HCT116 (cell line): Measurements from ENCODE around the gene DNM2. TPM values are rescaled to one million over a fixed set of nuclear protein-coding genes. Genes with fewer than 3 reads are reported as not detected.

Experiments used
- EGR1 ChIP-seq: IDR thresholded peaks from 2 replicates; pipeline ENCODE4 v1.6.1; 2012; ENCODE audit warnings: low read depth
- ELF1 ChIP-seq: IDR thresholded peaks from 2 replicates; pipeline ENCODE4 v1.6.1; 2012; ENCODE audit warnings: low read depth, borderline replicate concordance
- EZH2 ChIP-seq: fragments of 200-600 bp; sonication (generic); IDR thresholded peaks from 2 replicates; pipeline ENCODE4 v1.6.1; 2017; ENCODE audit warnings: antibody characterized with exemption, mixed run types
- POLR2AphosphoS5 ChIP-seq: IDR thresholded peaks from 2 replicates; pipeline ENCODE4 v1.6.1; 2011; ENCODE audit warnings: mild to moderate bottlenecking, low read depth, low read length, moderate library complexity
- SIN3A ChIP-seq: IDR thresholded peaks from 2 replicates; pipeline ENCODE4 v1.6.1; 2012; ENCODE audit warnings: low read depth
- SRF ChIP-seq: IDR thresholded peaks from 2 replicates; pipeline ENCODE4 v1.6.1; 2012; ENCODE audit warnings: low read depth
- TCF7L2 ChIP-seq: IDR thresholded peaks from 2 replicates; pipeline ENCODE4 v1.7.0; 2011; ENCODE audit warnings: borderline replicate concordance, inconsistent platforms; ENCODE audit not compliant: insufficient read depth, insufficient read length; ENCODE audit errors: extremely low read depth
- YY1 ChIP-seq: IDR thresholded peaks from 2 replicates; pipeline ENCODE4 v1.6.1; 2011; ENCODE audit warnings: low read length, low read depth, moderate library complexity, mild to moderate bottlenecking; ENCODE audit not compliant: insufficient replicate concordance; ENCODE audit errors: extremely low read depth
- total RNA-seq: library from RNA; stranded (reverse); gene quantifications from one replicate; pipeline ENCODE4 v1.2.1, GENCODE V29; 2021; ENCODE audit not compliant: unreplicated experiment
- TF ChIP-seq, protein P1 (sequence below): IDR thresholded peaks from 2 replicates; pipeline ENCODE4 v1.6.1; 2012
- TF ChIP-seq, protein P2 (sequence below): IDR thresholded peaks from 2 replicates; pipeline ENCODE4 v1.6.1; 2012; ENCODE audit warnings: low read depth

DNM2 gene
- total RNA-seq, 1 experiment from 2014 or later, result 183 TPM

DNA sequence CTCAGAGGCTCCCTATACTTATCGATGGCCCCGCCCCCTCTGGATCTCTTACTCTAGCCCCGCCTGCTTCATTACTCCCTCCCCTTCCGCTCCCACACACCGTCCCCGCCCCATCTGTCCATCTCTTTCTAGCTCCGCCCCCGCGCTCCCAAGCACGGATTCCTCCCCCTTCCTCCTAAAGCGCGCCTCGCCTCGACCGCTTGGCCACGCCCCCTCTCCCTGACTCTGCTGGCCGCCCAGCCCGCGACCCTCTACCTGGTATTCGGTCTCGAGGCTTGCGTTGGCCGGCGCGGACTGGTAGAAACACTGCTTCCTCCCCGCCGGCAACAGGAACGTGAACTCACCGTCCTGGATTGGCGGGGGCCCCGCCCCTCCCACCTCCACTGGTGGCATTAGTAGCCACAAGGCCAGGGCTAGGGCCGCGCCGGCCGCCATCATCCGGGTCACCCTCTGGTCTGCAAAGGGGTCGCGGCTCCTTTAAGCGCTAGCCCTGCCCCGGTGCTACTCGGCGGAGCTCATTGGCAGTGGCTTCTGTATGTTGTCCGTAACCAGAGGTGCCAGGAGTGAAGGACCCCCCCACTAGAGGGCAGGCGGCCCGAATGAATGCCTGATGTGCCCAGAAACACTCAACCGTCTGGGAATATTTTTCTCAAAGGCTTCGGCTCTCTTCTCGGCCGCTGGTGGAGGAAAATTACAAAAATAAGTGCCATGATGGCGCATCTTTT is 118.0 kb downstream of the DNM2 start, which contains the start of gene TMED1 (continued):
- TF ChIP-seq SIN3A, result no peak
- TF ChIP-seq, protein P1, sequence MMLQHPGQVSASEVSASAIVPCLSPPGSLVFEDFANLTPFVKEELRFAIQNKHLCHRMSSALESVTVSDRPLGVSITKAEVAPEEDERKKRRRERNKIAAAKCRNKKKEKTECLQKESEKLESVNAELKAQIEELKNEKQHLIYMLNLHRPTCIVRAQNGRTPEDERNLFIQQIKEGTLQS, result no peak
- no peak for TF ChIP-seq ELF1
- TF ChIP-seq YY1, result no peak
- no peak for TF ChIP-seq SRF
- peak; percentile 13 for TF ChIP-seq POLR2AphosphoS5
- TF ChIP-seq TCF7L2, result no peak
- TF ChIP-seq, protein P2, sequence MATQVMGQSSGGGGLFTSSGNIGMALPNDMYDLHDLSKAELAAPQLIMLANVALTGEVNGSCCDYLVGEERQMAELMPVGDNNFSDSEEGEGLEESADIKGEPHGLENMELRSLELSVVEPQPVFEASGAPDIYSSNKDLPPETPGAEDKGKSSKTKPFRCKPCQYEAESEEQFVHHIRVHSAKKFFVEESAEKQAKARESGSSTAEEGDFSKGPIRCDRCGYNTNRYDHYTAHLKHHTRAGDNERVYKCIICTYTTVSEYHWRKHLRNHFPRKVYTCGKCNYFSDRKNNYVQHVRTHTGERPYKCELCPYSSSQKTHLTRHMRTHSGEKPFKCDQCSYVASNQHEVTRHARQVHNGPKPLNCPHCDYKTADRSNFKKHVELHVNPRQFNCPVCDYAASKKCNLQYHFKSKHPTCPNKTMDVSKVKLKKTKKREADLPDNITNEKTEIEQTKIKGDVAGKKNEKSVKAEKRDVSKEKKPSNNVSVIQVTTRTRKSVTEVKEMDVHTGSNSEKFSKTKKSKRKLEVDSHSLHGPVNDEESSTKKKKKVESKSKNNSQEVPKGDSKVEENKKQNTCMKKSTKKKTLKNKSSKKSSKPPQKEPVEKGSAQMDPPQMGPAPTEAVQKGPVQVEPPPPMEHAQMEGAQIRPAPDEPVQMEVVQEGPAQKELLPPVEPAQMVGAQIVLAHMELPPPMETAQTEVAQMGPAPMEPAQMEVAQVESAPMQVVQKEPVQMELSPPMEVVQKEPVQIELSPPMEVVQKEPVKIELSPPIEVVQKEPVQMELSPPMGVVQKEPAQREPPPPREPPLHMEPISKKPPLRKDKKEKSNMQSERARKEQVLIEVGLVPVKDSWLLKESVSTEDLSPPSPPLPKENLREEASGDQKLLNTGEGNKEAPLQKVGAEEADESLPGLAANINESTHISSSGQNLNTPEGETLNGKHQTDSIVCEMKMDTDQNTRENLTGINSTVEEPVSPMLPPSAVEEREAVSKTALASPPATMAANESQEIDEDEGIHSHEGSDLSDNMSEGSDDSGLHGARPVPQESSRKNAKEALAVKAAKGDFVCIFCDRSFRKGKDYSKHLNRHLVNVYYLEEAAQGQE, result no peak
- TF ChIP-seq EGR1, result peak; percentile 92
- no peak for TF ChIP-seq EZH2
